Loucy (cell line): ENCODE results near the gene DOCK8.
"Not testable (repeated sequence)": the region's sequence is repeated elsewhere in the genome, so short reads cannot be mapped to it uniquely, and the experiment has no call there.

ENCODE experiments used
- H2AFZ ChIP-seq: fragments of 200-600 bp; sonication (generic); 2 replicates; pipeline ENCODE4 v1.6.0; 2016; ENCODE audit warnings: antibody characterized with exemption, mild to moderate bottlenecking, low read length, moderate library complexity
- H3F3A ChIP-seq: fragments of 200-600 bp; 2 replicates; pipeline ENCODE4 v1.6.0; 2016; ENCODE audit warnings: antibody characterized with exemption, low read depth, mild to moderate bottlenecking
- H3K27me3 ChIP-seq: fragments of 200-600 bp; sonication (generic); 2 replicates; pipeline ENCODE4 v1.6.1; 2014; ENCODE audit warnings: low read length, mild to moderate bottlenecking; ENCODE audit not compliant: insufficient read depth, poor library complexity, severe bottlenecking
- H3K36me3 ChIP-seq: fragments of 200-600 bp; sonication (generic); 2 replicates; pipeline ENCODE4 v1.6.1; 2016; ENCODE audit warnings: low read length; ENCODE audit not compliant: insufficient read depth
- H3K4me1 ChIP-seq: fragments of 200-600 bp; sonication (generic); 2 replicates; pipeline ENCODE4 v1.5.1; 2014; ENCODE audit warnings: low read length, mild to moderate bottlenecking; ENCODE audit not compliant: insufficient read depth, poor library complexity, severe bottlenecking
- H3K4me2 ChIP-seq: fragments of 200-600 bp; sonication (generic); 2 replicates; pipeline ENCODE4 v1.6.0; 2014; ENCODE audit warnings: antibody characterized with exemption, low read length, low read depth, mild to moderate bottlenecking; ENCODE audit not compliant: poor library complexity, severe bottlenecking
- H3K4me3 ChIP-seq: fragments of 200-600 bp; sonication (generic); 2 replicates; pipeline ENCODE4 v1.5.1; 2014; ENCODE audit warnings: low read length, mild to moderate bottlenecking, mixed read lengths; ENCODE audit not compliant: poor library complexity, severe bottlenecking
- H3K79me2 ChIP-seq: fragments of 200-600 bp; sonication (generic); 2 replicates; pipeline ENCODE4 v1.6.1; 2014; ENCODE audit warnings: low read length; ENCODE audit not compliant: insufficient read depth
- H3K9ac ChIP-seq: fragments of 200-600 bp; sonication (generic); 2 replicates; pipeline ENCODE4 v1.6.0; 2014; ENCODE audit warnings: mild to moderate bottlenecking, low read depth, low read length, moderate library complexity; ENCODE audit not compliant: poor library complexity, severe bottlenecking
- H3K9me2 ChIP-seq: fragments of 200-600 bp; sonication (generic); replicated peaks from 2 replicates; pipeline ENCODE4 v1.6.1; 2016; ENCODE audit warnings: low read depth, low read length, mixed read lengths
- H3K9me3 ChIP-seq: fragments of 200-600 bp; sonication (generic); 2 replicates; pipeline ENCODE4 v1.6.1; 2014; ENCODE audit warnings: mild to moderate bottlenecking, antibody characterized with exemption, low read length, low read depth; ENCODE audit not compliant: insufficient read depth
- H4K20me1 ChIP-seq: fragments of 200-600 bp; sonication (generic); 2 replicates; pipeline ENCODE4 v1.6.0; 2014; ENCODE audit warnings: antibody characterized with exemption, low read length, mild to moderate bottlenecking; ENCODE audit not compliant: insufficient read depth, poor library complexity, severe bottlenecking
- EZH2phosphoT487 ChIP-seq: fragments of 200-600 bp; IDR thresholded peaks from 2 replicates; pipeline ENCODE4 v1.6.1; 2018; ENCODE audit warnings: antibody characterized with exemption, mild to moderate bottlenecking, moderate library complexity, borderline replicate concordance
- TF ChIP-seq, protein P1 (sequence below): fragments of 200-600 bp; sonication (generic); conservative IDR thresholded peaks from 2 replicates; pipeline ENCODE4 v1.5.1; 2014; ENCODE audit warnings: mild to moderate bottlenecking, antibody characterized with exemption, low read length

DOCK8 gene

DNA sequence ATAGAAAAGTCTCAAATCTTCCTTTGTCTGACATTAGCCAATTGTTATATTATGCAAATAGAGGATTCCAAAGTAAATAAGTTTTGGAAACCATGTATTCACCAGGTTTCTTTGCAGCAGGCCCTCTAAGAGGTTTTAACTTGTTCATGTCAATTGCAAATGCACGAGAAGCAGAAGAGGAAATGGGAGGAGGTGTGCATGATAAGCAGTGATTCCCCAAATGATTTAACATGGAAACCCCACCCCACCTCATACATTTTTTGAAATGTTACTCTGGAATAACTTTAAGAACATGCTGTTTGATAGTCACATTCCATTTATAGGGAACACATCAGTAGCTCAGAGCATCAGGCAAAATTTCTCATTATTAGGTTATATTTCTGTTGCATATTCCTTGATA lies 190.7 kb downstream of the DOCK8 start:
- Histone ChIP-seq H3K4me2 (no peak overlapping the region), H3K4me1 (no peaks in the 10 kb centered on the region), H3K36me3 (peaks cover 86% of the 10 kb centered on the region)

DNA sequence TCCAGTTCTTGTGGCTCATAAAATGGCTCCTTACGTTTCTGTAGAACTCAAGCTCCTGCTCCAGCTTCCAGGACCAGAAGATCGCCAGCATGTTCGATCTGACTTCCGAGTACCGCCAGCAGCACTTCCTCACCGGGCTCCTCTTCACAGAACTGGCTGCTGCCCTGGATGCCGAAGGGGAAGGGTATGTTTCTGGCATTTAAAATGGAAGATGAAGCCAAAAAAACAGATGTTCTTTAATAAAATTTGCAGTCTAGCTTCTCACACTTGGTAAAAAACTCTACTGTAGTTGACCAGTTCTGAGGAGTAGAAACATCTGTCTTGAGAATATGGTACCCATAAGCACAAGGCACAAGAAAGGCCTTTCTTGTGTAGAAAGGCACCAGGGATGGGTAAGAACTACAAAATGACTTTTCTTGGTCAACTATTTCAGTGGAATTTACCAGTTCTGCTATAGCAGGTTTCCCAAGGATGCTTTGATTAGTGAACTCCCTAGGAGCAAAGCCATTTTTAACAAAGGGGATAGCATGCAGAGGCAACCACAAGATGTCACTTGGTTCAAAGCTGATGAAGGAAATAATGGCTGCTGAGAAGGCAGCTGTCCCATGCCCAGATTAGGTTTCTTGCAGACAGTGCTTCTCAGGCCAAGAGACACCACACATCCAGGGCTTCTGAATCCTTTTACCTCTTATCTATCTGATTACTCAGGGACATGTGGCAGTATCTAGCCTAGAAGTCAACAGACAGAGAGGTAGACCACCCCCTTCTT lies 192.4 kb downstream of the DOCK8 start:
- no peaks in the 10 kb centered on the region for H4K20me1 ChIP-seq
- no peaks in the 10 kb centered on the region for H3K9me3 ChIP-seq
- peaks cover 5% of the 10 kb centered on the region; the same call in 1 of the 2 replicates for H3F3A ChIP-seq
- peaks cover 78% of the 10 kb centered on the region for H3K36me3 ChIP-seq
- no peak overlapping the region for H2AFZ ChIP-seq
- no peaks in the 10 kb centered on the region for H3K4me1 ChIP-seq
- TF ChIP-seq EZH2phosphoT487: no peak
- TF ChIP-seq, protein P1, sequence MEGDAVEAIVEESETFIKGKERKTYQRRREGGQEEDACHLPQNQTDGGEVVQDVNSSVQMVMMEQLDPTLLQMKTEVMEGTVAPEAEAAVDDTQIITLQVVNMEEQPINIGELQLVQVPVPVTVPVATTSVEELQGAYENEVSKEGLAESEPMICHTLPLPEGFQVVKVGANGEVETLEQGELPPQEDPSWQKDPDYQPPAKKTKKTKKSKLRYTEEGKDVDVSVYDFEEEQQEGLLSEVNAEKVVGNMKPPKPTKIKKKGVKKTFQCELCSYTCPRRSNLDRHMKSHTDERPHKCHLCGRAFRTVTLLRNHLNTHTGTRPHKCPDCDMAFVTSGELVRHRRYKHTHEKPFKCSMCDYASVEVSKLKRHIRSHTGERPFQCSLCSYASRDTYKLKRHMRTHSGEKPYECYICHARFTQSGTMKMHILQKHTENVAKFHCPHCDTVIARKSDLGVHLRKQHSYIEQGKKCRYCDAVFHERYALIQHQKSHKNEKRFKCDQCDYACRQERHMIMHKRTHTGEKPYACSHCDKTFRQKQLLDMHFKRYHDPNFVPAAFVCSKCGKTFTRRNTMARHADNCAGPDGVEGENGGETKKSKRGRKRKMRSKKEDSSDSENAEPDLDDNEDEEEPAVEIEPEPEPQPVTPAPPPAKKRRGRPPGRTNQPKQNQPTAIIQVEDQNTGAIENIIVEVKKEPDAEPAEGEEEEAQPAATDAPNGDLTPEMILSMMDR: no peak
- no peak overlapping the region for H3K4me3 ChIP-seq
- H3K27me3 ChIP-seq: no peaks in the 10 kb centered on the region
- no peak overlapping the region for H3K9ac ChIP-seq
- no peak overlapping the region for H3K4me2 ChIP-seq
- H3K9me2 ChIP-seq: no peaks in the 10 kb centered on the region
- no peaks in the 10 kb centered on the region for H3K79me2 ChIP-seq

More for the DNA sequence above, 190.7 kb downstream of the DOCK8 start:
- Histone ChIP-seq H2AFZ (no peak overlapping the region), H3K27me3 (no peaks in the 10 kb centered on the region), H3K9me3 (no peaks in the 10 kb centered on the region), H3F3A (peaks cover 5% of the 10 kb centered on the region; the same call in 1 of the 2 replicates), H3K79me2 (no peaks in the 10 kb centered on the region), H4K20me1 (no peaks in the 10 kb centered on the region), H3K4me3 (no peak overlapping the region), H3K9me2 (no peaks in the 10 kb centered on the region), H3K9ac (no peak overlapping the region)
- TF ChIP-seq, protein P1: no peak
- no peak for TF ChIP-seq EZH2phosphoT487

DNA sequence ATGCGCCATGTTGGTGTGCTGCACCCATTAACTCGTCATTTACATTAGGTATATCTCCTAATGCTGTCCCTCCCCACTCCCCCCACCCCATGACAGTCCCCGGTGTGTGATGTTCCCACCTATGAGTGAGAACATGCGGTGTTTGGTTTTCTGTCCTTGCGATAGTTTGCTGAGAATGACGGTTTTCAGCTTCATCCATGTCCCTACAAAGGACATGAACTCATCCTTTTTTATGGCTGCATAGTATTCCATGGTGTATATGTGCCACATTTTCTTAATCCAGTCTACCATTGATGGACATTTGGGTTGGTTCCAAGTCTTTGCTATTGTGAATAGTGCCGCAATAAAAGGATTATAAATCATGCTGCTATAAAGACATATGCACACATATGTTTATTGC lies 195.0 kb downstream of the DOCK8 start:
- H4K20me1 ChIP-seq, H3K9me2 ChIP-seq, H3F3A ChIP-seq, H3K9me3 ChIP-seq, H3K4me3 ChIP-seq, H3K4me1 ChIP-seq, H3K9ac ChIP-seq, H2AFZ ChIP-seq, H3K79me2 ChIP-seq, H3K27me3 ChIP-seq, H3K4me2 ChIP-seq: not testable (repeated sequence)
- peaks cover 58% of the 10 kb centered on the region; the same call in 1 of the 2 replicates for H3K36me3 ChIP-seq

DNA sequence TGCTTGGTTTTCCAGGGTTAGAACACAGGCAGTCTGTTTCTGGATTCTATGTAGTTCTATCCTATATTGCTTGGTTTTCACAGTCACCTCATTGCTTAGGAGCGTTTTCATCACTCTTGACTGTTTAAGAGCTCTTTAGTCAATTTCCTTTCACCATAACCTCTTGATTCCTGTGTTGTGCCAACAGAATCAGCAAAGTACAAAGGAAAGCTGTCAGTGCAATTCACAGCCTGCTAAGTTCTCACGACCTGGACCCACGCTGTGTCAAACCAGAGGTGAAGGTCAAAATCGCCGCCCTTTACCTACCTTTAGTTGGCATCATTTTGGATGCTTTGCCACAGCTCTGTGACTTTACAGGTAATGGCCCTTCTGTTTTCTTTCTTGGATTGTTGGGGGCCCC lies 199.9 kb downstream of the DOCK8 start:
- no peaks in the 10 kb centered on the region for H3K79me2 ChIP-seq
- no peak overlapping the region for H2AFZ ChIP-seq
- peaks cover 55% of the 10 kb centered on the region; the same call in 1 of the 2 replicates for H3K36me3 ChIP-seq
- no peak overlapping the region for H3K9ac ChIP-seq
- H3K27me3 ChIP-seq: no peaks in the 10 kb centered on the region
- no peak overlapping the region for H3K4me2 ChIP-seq
- no peaks in the 10 kb centered on the region for H4K20me1 ChIP-seq
- no peaks in the 10 kb centered on the region for H3K4me1 ChIP-seq
- no peaks in the 10 kb centered on the region for H3K9me2 ChIP-seq
- H3F3A ChIP-seq: no peaks in the 10 kb centered on the region
- no peak overlapping the region for H3K4me3 ChIP-seq
- TF ChIP-seq EZH2phosphoT487: no peak
- TF ChIP-seq, protein P1: no peak
- H3K9me3 ChIP-seq: no peaks in the 10 kb centered on the region
